Mesenchymal stem cell (in vitro differentiated cells and primary cell): ENCODE data around the gene ATP13A5.

Experiments used
- DNase-seq: peaks from one replicate; pipeline ENCODE4 v3.0.0-alpha.2; 2013
- H2AFZ ChIP-seq: one replicate; pipeline ENCODE4 v1.6.1; 2013; ENCODE audit warnings: low read depth, mild to moderate bottlenecking, control low read depth, inconsistent platforms, low read length, moderate library complexity
- H2AK5ac ChIP-seq: 2 replicates; pipeline ENCODE4 v1.6.1; 2013; ENCODE audit warnings: low read length, moderate library complexity, mild to moderate bottlenecking, inconsistent platforms; ENCODE audit not compliant: severe bottlenecking
- H2BK120ac ChIP-seq: one replicate; pipeline ENCODE4 v1.6.1; 2013; ENCODE audit warnings: low read depth, mild to moderate bottlenecking, inconsistent platforms, low read length, moderate library complexity
- H2BK12ac ChIP-seq, 2 experiments: one replicate each; pipeline ENCODE4 v1.6.1; 2013; ENCODE audit warnings: inconsistent platforms in 2 of 2, low read length in 2 of 2, mild to moderate bottlenecking in 2 of 2, moderate library complexity in 2 of 2, control low read depth in 1 of 2
- H2BK15ac ChIP-seq: one replicate; pipeline ENCODE4 v1.6.1; 2013; ENCODE audit warnings: mild to moderate bottlenecking, low read depth, inconsistent platforms; ENCODE audit not compliant: poor library complexity, severe bottlenecking
- H2BK5ac ChIP-seq: 2 replicates; pipeline ENCODE4 v1.6.1; 2013; ENCODE audit warnings: low read depth, mild to moderate bottlenecking, low read length, control low read depth, inconsistent platforms; ENCODE audit not compliant: poor library complexity, severe bottlenecking
- H3K14ac ChIP-seq, 2 experiments: one replicate each; pipeline ENCODE4 v1.6.1; 2013; ENCODE audit warnings: inconsistent platforms in 2 of 2, low read length in 2 of 2, control low read depth in 1 of 2, mild to moderate bottlenecking in 1 of 2, moderate library complexity in 1 of 2
- H3K18ac ChIP-seq, 2 experiments: one replicate each; pipeline ENCODE4 v1.6.1; 2013; ENCODE audit warnings: inconsistent platforms in 2 of 2, low read length in 2 of 2, control low read depth in 1 of 2, low read depth in 1 of 2, mild to moderate bottlenecking in 1 of 2
- H3K23ac ChIP-seq, 2 experiments: one replicate each; pipeline ENCODE4 v1.6.1; 2013; ENCODE audit warnings: inconsistent platforms in 2 of 2, low read length in 2 of 2, mild to moderate bottlenecking in 2 of 2, moderate library complexity in 2 of 2, control low read depth in 1 of 2
- H3K27ac ChIP-seq: 2 replicates; pipeline ENCODE4 v1.5.1; 2013; ENCODE audit warnings: mild to moderate bottlenecking, moderate library complexity, low read length, control low read depth, inconsistent platforms; ENCODE audit not compliant: poor library complexity, severe bottlenecking
- H3K27me3 ChIP-seq, 2 experiments: 2 replicates each; pipeline versions ENCODE4 v1.6.1 to v1.7.0; 2013; ENCODE audit warnings: low read length in 2 of 2, mild to moderate bottlenecking in 2 of 2, moderate library complexity in 2 of 2, control low read depth in 1 of 2, inconsistent platforms in 1 of 2; ENCODE audit not compliant: control insufficient read depth in 1 of 2, insufficient read depth in 1 of 2
- H3K36me3 ChIP-seq, 2 experiments: 2 replicates each; pipeline versions ENCODE4 v1.6.1 to v1.7.0; 2013; ENCODE audit warnings: low read length in 2 of 2, control low read depth in 1 of 2, inconsistent platforms in 1 of 2, low read depth in 1 of 2, mild to moderate bottlenecking in 1 of 2; ENCODE audit not compliant: insufficient read depth in 2 of 2, control insufficient read depth in 1 of 2
- H3K4ac ChIP-seq, 2 experiments: one replicate each; pipeline ENCODE4 v1.6.1; 2013; ENCODE audit warnings: inconsistent platforms in 2 of 2, low read length in 2 of 2, mild to moderate bottlenecking in 2 of 2, moderate library complexity in 2 of 2, control low read depth in 1 of 2, low read depth in 1 of 2
- H3K4me1 ChIP-seq: 2 replicates; pipeline ENCODE4 v1.6.1; 2013; ENCODE audit warnings: low read depth, low read length, control low read depth; ENCODE audit not compliant: control insufficient read depth, insufficient read depth
- H3K4me2 ChIP-seq: 2 replicates; pipeline ENCODE4 v1.6.1; 2013; ENCODE audit warnings: low read length, mild to moderate bottlenecking, inconsistent platforms; ENCODE audit not compliant: poor library complexity, severe bottlenecking
- H3K4me3 ChIP-seq, 2 experiments: 2 replicates each; pipeline versions ENCODE4 v1.5.1 to v1.7.0; 2013; ENCODE audit warnings: low read length in 2 of 2, mild to moderate bottlenecking in 2 of 2, control low read depth in 1 of 2, low read depth in 1 of 2; ENCODE audit not compliant: insufficient read depth in 1 of 2
- H3K79me1 ChIP-seq: replicated peaks from 2 replicates; pipeline ENCODE4 v1.6.1; 2013; ENCODE audit warnings: mild to moderate bottlenecking, control low read depth, low read length, inconsistent platforms; ENCODE audit not compliant: poor library complexity, severe bottlenecking
- H3K9ac ChIP-seq: 2 replicates; pipeline ENCODE4 v1.7.0; 2013; ENCODE audit warnings: mild to moderate bottlenecking, low read length, moderate library complexity
- H3K9me3 ChIP-seq: 2 replicates; pipeline ENCODE4 v1.7.0; 2013; ENCODE audit warnings: mild to moderate bottlenecking, low read length; ENCODE audit not compliant: control insufficient read depth
- H4K8ac ChIP-seq: one replicate; pipeline ENCODE4 v1.6.1; 2013; ENCODE audit warnings: inconsistent platforms, mild to moderate bottlenecking, low read length, moderate library complexity
- H4K91ac ChIP-seq: one replicate; pipeline ENCODE4 v1.6.1; 2013; ENCODE audit warnings: mild to moderate bottlenecking, low read length, inconsistent platforms
- WGBS: methylation state at CpG from one replicate; pipeline ENCODE4 v1.1.7; 2013; ENCODE audit warnings: mixed read lengths; 5-methylcytosine and 5-hydroxymethylcytosine counted together

ATP13A5 gene

GRCh38 chr3:193344486-193344885 lies 34.1 kb downstream of the ATP13A5 start:
- DNase-seq = no peak
- no peak overlapping the region for H3K27ac ChIP-seq
- H3K27me3 ChIP-seq = peaks cover 0 to 3% of the 10 kb centered on the region in 2 experiments
- H3K4ac ChIP-seq = no peak overlapping the region
- no peak overlapping the region for H4K8ac ChIP-seq
- no peak overlapping the region for H2AK5ac ChIP-seq
- H3K79me1 ChIP-seq = no peaks in the 10 kb centered on the region
- H2BK120ac ChIP-seq = no peak overlapping the region
- no peak overlapping the region for H3K23ac ChIP-seq
- H2AFZ ChIP-seq = no peak overlapping the region
- H2BK15ac ChIP-seq = no peak overlapping the region
- no peak overlapping the region for H4K91ac ChIP-seq
- H3K14ac ChIP-seq = no peak overlapping the region
- 60% methylated on average over 3 of the region's 3 CpGs for WGBS
- no peak overlapping the region for H2BK5ac ChIP-seq
- H3K4me1 ChIP-seq = no peaks in the 10 kb centered on the region
- no peak overlapping the region for H2BK12ac ChIP-seq
- H3K18ac ChIP-seq = no peak overlapping the region
- no peaks in the 10 kb centered on the region for H3K36me3 ChIP-seq
- no peak overlapping the region for H3K4me3 ChIP-seq
- no peaks in the 10 kb centered on the region for H3K9me3 ChIP-seq
- H3K9ac ChIP-seq = no peak overlapping the region
- no peak overlapping the region for H3K4me2 ChIP-seq

- no peak overlapping the region for H3K4me3 ChIP-seq
- no peak overlapping the region for H2BK5ac ChIP-seq
- no peak overlapping the region for H2AK5ac ChIP-seq
- WGBS = 85% methylated on average over 4 of the region's 4 CpGs
- no peak overlapping the region for H4K8ac ChIP-seq
- H2BK12ac ChIP-seq = no peak overlapping the region
- H2BK15ac ChIP-seq = no peak overlapping the region
- no peaks in the 10 kb centered on the region for H3K4me1 ChIP-seq
- H3K36me3 ChIP-seq = no peaks in the 10 kb centered on the region
- no peak overlapping the region for H2AFZ ChIP-seq
- no peak overlapping the region for H3K18ac ChIP-seq
- no peak overlapping the region for H3K23ac ChIP-seq
- no peaks in the 10 kb centered on the region for H3K9me3 ChIP-seq
- no peak overlapping the region for H3K4me2 ChIP-seq
- H3K4ac ChIP-seq = no peak overlapping the region
- DNase-seq = no peak
- H3K27me3 ChIP-seq = peaks cover 0 to 3% of the 10 kb centered on the region in 2 experiments
- no peak overlapping the region for H3K9ac ChIP-seq
- no peak overlapping the region for H3K27ac ChIP-seq
- no peak overlapping the region for H2BK120ac ChIP-seq
- H3K79me1 ChIP-seq = no peaks in the 10 kb centered on the region
- no peak overlapping the region for H4K91ac ChIP-seq
- no peak overlapping the region for H3K14ac ChIP-seq
These were observed 34.8 kb downstream of the ATP13A5 start for GRCh38 chr3:193343726-193344222.

GRCh38 chr3:193342551-193342950 lies 36.0 kb downstream of the ATP13A5 start:
- no peak overlapping the region for H4K8ac ChIP-seq
- DNase-seq = no peak
- H3K23ac ChIP-seq = no peak overlapping the region
- 54% methylated on average over 2 of the region's 2 CpGs for WGBS
- no peaks in the 10 kb centered on the region for H3K36me3 ChIP-seq
- H3K4me3 ChIP-seq = no peak overlapping the region
- no peak overlapping the region for H3K14ac ChIP-seq
- no peak overlapping the region for H2BK15ac ChIP-seq
- H3K4me2 ChIP-seq = no peak overlapping the region
- no peaks in the 10 kb centered on the region for H3K79me1 ChIP-seq
- H3K9ac ChIP-seq = no peak overlapping the region
- no peak overlapping the region for H3K4ac ChIP-seq
- no peak overlapping the region for H3K27ac ChIP-seq
- H3K18ac ChIP-seq = no peak overlapping the region
- H2BK5ac ChIP-seq = no peak overlapping the region
- H3K27me3 ChIP-seq = peaks cover 0 to 3% of the 10 kb centered on the region in 2 experiments
- no peak overlapping the region for H2AFZ ChIP-seq
- H4K91ac ChIP-seq = no peak overlapping the region
- no peak overlapping the region for H2BK120ac ChIP-seq
- H3K9me3 ChIP-seq = no peaks in the 10 kb centered on the region
- H2BK12ac ChIP-seq = no peak overlapping the region
- H2AK5ac ChIP-seq = no peak overlapping the region
- H3K4me1 ChIP-seq = no peaks in the 10 kb centered on the region

DNA sequence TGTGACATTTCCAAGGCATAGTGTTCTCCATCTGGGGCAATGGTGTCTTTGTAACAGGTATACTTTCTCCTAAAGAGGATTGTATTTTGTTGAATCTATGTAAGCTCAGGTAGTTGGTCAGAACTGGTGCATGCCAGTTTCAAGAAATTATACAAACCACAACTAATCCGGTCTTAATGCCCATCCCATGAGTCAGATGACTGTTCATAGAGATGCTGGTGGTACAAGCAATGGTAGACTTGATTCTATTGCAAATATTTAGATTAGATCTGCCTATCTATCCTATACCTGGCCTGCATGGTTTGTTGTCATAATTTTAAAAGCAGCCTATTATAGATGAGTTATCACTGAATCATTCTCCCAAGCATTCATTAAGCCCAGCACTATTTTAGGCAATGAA lies 43.5 kb downstream of the ATP13A5 start:
- Histone ChIP-seq H4K8ac (no peak overlapping the region), H3K36me3 (no peaks in the 10 kb centered on the region), H2BK12ac (no peak overlapping the region), H2AK5ac (no peak overlapping the region), H3K4ac (no peak overlapping the region), H3K4me1 (no peaks in the 10 kb centered on the region), H2BK5ac (no peak overlapping the region), H3K4me2 (no peak overlapping the region), H3K9me3 (peaks cover 3% of the 10 kb centered on the region), H2AFZ (no peak overlapping the region), H3K27me3 (no peaks in the 10 kb centered on the region), H3K27ac (no peak overlapping the region), H3K79me1 (no peaks in the 10 kb centered on the region), H3K18ac (no peak overlapping the region), H3K9ac (no peak overlapping the region), H2BK15ac (no peak overlapping the region), H3K4me3 (no peak overlapping the region), H3K23ac (no peak overlapping the region), H3K14ac (no peak overlapping the region), H2BK120ac (no peak overlapping the region), H4K91ac (no peak overlapping the region)
- DNase-seq = no peak
- WGBS = no CpG with 5 or more reads among the region's 1 CpG
